Measurements from ENCODE around the gene PTPRD.
A peak's percentile ranks its signal among the peaks of the same experiment; 100 is the strongest.
"Not testable (repeated sequence)": the region's sequence is repeated elsewhere in the genome, so short reads cannot be mapped to it uniquely, and the experiment has no call there.

PTPRD gene

DNA sequence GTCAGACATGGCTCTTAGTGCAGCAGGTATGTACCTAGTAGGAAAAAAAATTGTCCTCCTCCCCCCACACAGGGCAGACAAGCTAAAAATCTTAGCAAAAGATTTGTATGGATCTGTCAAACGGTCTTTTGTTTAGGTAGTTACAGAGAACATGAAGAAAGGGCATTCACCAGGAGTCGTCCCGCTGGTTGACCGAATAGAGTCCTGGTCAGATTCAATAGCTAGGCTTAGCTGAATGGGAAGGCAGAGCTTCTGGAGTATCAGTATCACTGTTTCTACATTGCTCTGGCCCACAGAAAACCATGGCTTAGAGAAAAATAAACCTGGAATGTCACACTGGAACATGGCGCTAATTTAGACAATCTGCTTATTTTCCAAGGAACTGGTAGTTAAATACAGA, 642.3 kb downstream of the PTPRD start:
- H3K36me3 Mint-ChIP-seq = no peaks in the 10 kb centered on the region
- no peaks in the 10 kb centered on the region for H3K9me3 Mint-ChIP-seq
- no peak overlapping the region for H3K27ac Mint-ChIP-seq
- H3K27me3 Mint-ChIP-seq = no peaks in the 10 kb centered on the region
- no peak overlapping the region for H3K4me3 Mint-ChIP-seq
- no peaks in the 10 kb centered on the region for H3K4me1 Mint-ChIP-seq
- ATAC-seq = no peak

DNA sequence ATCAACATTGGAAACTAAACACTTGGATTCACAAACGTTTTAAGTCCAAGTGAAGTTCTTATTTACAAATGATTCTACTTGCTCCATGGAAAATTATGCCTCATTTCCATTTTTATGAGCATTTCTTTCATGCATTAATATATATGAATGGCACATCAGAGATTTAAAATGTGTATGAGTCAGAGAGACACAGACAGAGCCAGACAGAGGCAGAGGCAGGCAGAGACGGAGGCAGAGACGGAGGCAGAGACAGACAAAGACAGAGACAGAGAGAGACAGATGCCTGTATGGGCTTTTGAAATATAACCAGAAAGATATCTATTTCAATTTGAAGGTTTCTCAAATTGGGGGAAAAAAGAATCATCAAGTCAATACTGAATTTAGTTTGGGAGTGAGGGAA, 649.0 kb downstream of the PTPRD start:
- Mint-ChIP-seq H3K4me3 (no peak overlapping the region), H3K27me3 (no peaks in the 10 kb centered on the region), H3K9me3 (no peaks in the 10 kb centered on the region), H3K4me1 (no peaks in the 10 kb centered on the region), H3K36me3 (no peaks in the 10 kb centered on the region), H3K27ac (no peak overlapping the region)
- ATAC-seq = no peak

DNA sequence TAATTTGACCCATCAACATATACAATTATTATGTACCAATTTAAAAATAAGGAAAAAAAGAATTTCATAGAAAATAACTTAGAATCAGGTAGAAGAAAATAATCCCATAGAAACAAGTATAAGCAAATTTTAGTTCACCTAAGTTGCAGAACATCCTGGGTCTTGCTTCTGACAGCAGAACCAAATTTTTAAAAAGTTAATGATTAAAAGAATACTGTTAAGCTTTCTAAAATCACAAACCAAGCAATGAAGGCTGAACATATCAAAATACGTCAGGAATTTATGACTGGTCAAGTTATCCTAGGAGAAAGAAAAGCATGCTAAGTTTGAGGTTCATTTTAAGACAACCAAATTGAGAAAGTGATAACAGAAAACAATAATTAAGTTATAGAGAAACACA, 650.9 kb downstream of the PTPRD start:
- no peak for ATAC-seq
- H3K36me3 Mint-ChIP-seq = no peaks in the 10 kb centered on the region
- no peak overlapping the region for H3K4me3 Mint-ChIP-seq
- no peak overlapping the region for H3K27ac Mint-ChIP-seq
- no peaks in the 10 kb centered on the region for H3K27me3 Mint-ChIP-seq
- no peaks in the 10 kb centered on the region for H3K4me1 Mint-ChIP-seq
- no peaks in the 10 kb centered on the region for H3K9me3 Mint-ChIP-seq

DNA sequence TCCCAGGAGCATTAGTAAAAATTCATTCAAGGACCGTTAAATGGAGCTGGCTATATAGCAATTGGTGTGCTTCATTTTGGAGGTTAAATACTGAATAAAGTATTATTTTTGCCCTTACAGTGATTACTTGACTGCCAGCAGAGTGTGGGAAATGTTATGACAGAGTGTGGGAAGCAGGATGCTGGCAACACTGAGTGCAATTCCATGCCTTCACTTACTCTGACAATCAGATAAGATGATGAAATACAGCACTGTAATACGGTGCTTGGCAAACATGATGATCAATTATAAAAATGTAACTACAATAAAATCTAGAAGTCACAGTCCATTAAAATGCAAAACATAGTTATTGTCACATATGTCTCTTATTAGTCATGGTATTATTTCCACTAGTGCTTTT, 651.3 kb downstream of the PTPRD start:
- no peaks in the 10 kb centered on the region for H3K4me1 Mint-ChIP-seq
- H3K27ac Mint-ChIP-seq = no peak overlapping the region
- no peaks in the 10 kb centered on the region for H3K36me3 Mint-ChIP-seq
- no peak overlapping the region for H3K4me3 Mint-ChIP-seq
- ATAC-seq = no peak
- H3K27me3 Mint-ChIP-seq = no peaks in the 10 kb centered on the region
- no peaks in the 10 kb centered on the region for H3K9me3 Mint-ChIP-seq

DNA sequence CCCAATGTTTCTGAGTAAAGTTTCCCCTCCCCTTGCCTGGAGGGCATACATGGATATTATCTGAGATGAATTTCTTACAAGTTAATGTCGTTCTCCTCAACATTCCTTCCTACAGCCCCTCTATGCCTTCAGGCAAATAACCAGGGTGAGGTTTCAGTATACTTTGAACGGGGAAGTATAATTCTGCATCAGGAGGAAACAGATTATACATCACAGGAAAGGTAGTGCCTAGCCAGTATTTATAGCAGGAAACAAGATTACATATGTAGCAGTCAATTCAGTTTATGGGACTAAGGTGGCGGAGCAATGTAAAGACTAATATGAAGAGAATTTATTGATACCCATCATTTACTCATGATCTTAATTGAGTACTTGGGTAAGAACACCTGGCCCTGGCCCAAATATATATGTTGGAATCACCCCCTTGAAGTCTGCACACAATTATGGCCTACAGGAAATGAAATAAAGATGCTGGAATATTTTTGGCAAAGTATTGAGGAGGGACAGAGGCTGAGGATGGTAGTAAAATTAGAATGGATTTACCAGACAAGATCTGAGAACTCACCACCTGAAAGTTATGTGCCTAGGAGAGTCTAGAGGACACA, 661.1 kb downstream of the PTPRD start:
- no peaks in the 10 kb centered on the region for H3K27me3 Mint-ChIP-seq
- no peak for ATAC-seq
- H3K4me3 Mint-ChIP-seq = no peak overlapping the region
- no peaks in the 10 kb centered on the region for H3K36me3 Mint-ChIP-seq
- no peak overlapping the region for H3K27ac Mint-ChIP-seq
- H3K9me3 Mint-ChIP-seq = no peaks in the 10 kb centered on the region
- no peaks in the 10 kb centered on the region for H3K4me1 Mint-ChIP-seq

DNA sequence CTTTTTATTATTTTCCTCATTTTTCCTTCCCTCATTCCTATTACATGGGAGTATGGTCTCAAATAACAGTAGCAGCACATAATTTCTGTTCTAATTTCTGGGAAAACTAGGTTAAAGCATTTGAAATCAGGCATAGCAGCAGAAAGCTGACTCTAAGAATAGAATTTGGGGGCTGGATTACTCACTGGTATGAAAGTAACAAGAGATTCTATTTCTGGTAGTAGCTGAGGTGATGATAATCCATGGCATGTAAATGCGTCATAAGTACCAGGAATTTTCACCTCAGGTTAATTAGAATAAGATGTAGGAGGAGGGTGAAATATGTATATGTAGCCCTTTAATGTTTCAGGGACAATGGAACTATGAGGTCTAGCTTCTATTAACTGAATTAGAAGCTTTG, 662.0 kb downstream of the PTPRD start:
- Mint-ChIP-seq H3K36me3 (no peaks in the 10 kb centered on the region), H3K4me1 (no peaks in the 10 kb centered on the region), H3K27me3 (no peaks in the 10 kb centered on the region), H3K9me3 (no peaks in the 10 kb centered on the region), H3K4me3 (no peak overlapping the region), H3K27ac (no peak overlapping the region)
- ATAC-seq = no peak

DNA sequence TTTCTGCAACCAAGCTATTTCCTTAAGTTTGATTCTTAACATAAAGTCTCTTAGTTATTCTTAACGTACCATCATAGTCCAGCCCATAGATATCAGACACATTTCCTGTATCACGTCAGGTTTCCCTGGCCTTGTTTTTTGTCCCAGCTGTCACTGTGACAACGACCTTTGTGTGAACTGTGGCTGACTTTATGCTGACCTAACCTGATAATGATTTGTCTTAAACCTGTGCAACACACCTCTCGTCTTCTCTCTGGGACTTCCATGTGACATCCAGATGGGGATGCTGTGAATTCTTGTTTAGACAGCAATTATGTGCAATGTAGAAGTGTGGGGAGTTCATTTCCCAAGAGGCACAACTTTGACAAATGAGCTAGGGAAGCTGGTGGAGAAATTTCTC, 662.8 kb downstream of the PTPRD start:
- no peaks in the 10 kb centered on the region for H3K36me3 Mint-ChIP-seq
- H3K4me1 Mint-ChIP-seq = no peaks in the 10 kb centered on the region
- no peaks in the 10 kb centered on the region for H3K27me3 Mint-ChIP-seq
- no peak overlapping the region for H3K4me3 Mint-ChIP-seq
- H3K9me3 Mint-ChIP-seq = no peaks in the 10 kb centered on the region
- no peak overlapping the region for H3K27ac Mint-ChIP-seq
- ATAC-seq = no peak

DNA sequence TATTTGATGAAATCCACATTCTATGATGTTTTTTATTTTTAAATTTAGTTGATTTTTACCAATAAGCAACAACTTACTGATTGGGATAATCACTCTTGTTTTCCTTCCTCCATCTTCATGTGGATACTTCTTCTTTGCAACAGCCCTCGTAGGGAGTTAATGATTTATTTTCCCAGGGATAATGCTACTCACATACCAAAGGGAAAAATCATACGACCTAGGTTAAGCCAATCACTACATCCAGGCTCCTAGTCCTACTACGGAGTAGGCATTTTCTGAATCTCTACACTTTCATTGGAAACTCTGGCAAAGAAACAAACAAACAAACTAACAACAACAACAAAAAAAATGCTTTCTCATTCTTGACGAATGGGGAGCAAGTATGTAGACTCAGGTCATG, 663.4 kb downstream of the PTPRD start:
- no peaks in the 10 kb centered on the region for H3K36me3 Mint-ChIP-seq
- no peaks in the 10 kb centered on the region for H3K27me3 Mint-ChIP-seq
- ATAC-seq = no peak
- no peaks in the 10 kb centered on the region for H3K9me3 Mint-ChIP-seq
- H3K4me1 Mint-ChIP-seq = no peaks in the 10 kb centered on the region
- H3K4me3 Mint-ChIP-seq = no peak overlapping the region
- H3K27ac Mint-ChIP-seq = no peak overlapping the region

DNA sequence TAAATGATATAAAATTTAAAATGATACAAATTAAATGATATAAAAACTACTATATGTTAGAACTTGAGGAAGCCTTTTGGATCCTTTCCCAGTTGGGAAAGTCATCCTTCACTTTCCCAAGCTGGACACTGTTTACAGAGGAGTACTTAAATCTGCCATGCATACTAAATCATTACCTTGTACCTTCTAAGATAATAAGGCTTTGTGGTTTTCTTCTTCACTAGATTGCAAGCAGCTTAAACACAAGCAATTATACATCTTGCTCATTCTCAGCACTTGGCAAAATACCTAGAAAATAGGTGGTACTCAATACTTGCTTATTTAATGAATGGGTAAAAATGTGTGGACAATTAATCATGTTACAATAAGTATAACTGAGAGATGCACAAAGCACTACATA, 666.8 kb downstream of the PTPRD start:
- Mint-ChIP-seq H3K4me1 (no peaks in the 10 kb centered on the region), H3K36me3 (no peaks in the 10 kb centered on the region), H3K27me3 (no peaks in the 10 kb centered on the region), H3K4me3 (no peak overlapping the region), H3K9me3 (no peaks in the 10 kb centered on the region), H3K27ac (no peak overlapping the region)
- no peak for ATAC-seq

DNA sequence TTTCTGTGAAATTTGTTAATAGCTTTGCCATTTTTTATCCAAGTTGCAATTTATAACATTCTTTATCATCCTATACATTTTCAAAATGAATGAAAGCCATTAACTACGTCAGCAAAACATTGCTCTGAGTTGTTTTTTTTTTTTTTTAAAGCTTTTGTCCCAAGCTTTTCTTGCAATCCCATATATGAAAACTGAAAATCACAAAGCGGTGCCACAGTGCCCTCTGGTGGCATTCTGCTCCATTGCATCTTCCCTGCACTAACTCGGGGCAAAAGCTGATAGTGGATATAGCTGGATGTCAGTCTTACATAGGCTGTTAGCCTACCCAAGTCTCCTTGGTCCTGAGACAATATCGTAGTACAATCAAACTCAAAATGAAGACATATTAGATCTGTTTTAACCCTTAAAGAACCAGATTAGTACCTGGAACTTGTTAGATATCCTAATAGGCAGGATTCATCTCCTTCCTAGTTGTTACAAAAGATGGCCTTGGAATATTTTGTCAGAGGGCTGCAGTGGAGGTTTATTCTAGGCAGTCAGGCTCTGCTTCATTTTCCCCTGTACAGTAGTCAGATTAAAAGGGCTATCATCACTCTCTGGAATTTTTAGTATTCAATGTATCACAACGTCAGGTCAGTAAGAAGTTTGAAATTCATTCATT, 669.9 kb downstream of the PTPRD start:
- no peak overlapping the region for H3K27ac Mint-ChIP-seq
- ATAC-seq = peak; percentile 49
- no peaks in the 10 kb centered on the region for H3K27me3 Mint-ChIP-seq
- H3K36me3 Mint-ChIP-seq = no peaks in the 10 kb centered on the region
- H3K4me3 Mint-ChIP-seq = no peak overlapping the region
- no peaks in the 10 kb centered on the region for H3K4me1 Mint-ChIP-seq
- no peaks in the 10 kb centered on the region for H3K9me3 Mint-ChIP-seq

DNA sequence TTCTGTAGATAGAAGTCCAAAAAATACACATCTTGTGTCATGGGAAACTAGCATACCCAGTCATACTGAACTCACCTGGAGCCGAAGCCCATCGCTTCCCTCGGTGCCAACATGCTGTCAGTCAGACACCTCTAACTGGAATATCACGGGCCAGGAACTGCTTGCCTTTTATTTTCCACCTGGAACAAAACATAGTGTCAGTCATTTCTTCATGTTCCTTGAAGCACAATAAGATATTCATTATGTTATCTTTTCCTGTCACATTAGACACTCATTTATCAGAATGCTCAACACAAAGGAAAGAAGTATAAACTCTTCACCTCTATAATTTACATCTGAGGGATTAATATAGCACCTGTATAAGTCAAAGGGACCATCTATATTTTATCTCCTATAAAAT, 674.4 kb downstream of the PTPRD start:
- H3K9me3 Mint-ChIP-seq = no peaks in the 10 kb centered on the region
- H3K4me3 Mint-ChIP-seq = no peak overlapping the region
- H3K27ac Mint-ChIP-seq = no peak overlapping the region
- H3K36me3 Mint-ChIP-seq = no peaks in the 10 kb centered on the region
- H3K4me1 Mint-ChIP-seq = no peaks in the 10 kb centered on the region
- ATAC-seq = no peak
- no peaks in the 10 kb centered on the region for H3K27me3 Mint-ChIP-seq

DNA sequence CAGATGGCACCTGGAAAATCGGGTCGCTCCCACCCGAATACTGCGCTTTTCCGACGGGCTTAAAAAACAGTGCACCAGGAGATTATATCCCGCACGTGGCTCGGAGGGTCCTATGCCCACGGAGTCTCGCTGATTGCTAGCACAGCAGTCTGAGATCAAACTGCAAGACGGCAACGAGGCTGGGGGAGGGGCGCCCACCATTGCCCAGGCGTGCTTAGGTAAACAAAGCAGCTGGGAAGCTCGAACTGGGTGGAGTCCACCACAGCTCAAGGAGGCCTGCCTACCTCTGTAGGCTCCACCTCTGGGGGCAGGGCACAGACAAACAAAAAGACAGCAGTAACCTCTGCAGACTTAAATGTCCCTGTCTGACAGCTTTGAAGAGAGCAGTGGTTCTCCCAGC, 681.3 kb downstream of the PTPRD start:
- not testable (repeated sequence) for H3K27me3 Mint-ChIP-seq, H3K27ac Mint-ChIP-seq, ATAC-seq, H3K36me3 Mint-ChIP-seq, H3K4me3 Mint-ChIP-seq, H3K4me1 Mint-ChIP-seq, H3K9me3 Mint-ChIP-seq

DNA sequence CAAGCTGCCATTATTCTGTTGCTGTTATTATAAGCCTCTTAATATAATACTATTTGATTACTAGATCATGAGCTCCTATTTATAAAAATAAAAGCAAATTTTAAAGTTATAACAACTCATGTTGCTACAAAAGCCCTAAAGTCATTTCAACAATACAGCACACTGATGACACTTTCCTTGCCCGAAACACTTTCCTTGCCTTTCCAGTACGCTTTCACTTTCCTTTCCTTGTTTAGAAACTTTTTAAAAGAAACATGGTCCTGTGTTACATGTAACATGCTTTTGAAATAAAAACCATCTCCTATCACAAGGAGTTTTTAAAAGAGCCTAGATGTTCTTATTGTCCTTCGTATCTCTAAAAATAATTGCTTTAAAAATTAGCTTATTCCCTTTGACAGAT, 688.4 kb downstream of the PTPRD start:
- no peak for ATAC-seq
- Mint-ChIP-seq H3K27ac (no peak overlapping the region), H3K36me3 (no peaks in the 10 kb centered on the region), H3K9me3 (no peaks in the 10 kb centered on the region), H3K4me1 (no peaks in the 10 kb centered on the region), H3K27me3 (no peaks in the 10 kb centered on the region), H3K4me3 (no peak overlapping the region)

DNA sequence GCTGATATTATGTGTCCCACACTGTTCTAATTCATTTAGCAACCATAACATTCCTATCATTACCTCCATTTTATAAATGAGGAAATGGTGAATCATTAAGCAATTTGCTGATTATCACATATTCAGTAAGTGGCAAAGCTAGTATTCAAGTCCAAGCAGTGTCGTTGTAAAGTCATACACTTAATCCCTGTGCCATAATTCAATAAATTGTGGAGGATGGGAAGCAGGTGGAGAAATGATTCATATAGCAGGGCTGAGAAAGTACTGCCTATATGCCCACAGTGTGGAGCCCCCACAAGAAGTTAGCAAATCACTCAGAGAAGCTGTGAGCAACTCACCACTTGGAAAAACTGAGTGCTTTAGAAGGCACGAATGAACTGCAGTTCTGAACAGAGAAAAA, 691.0 kb downstream of the PTPRD start:
- Mint-ChIP-seq H3K4me1 (no peaks in the 10 kb centered on the region), H3K36me3 (no peaks in the 10 kb centered on the region), H3K27ac (no peak overlapping the region), H3K9me3 (peaks cover 2% of the 10 kb centered on the region), H3K27me3 (no peaks in the 10 kb centered on the region), H3K4me3 (no peak overlapping the region)
- ATAC-seq = no peak

DNA sequence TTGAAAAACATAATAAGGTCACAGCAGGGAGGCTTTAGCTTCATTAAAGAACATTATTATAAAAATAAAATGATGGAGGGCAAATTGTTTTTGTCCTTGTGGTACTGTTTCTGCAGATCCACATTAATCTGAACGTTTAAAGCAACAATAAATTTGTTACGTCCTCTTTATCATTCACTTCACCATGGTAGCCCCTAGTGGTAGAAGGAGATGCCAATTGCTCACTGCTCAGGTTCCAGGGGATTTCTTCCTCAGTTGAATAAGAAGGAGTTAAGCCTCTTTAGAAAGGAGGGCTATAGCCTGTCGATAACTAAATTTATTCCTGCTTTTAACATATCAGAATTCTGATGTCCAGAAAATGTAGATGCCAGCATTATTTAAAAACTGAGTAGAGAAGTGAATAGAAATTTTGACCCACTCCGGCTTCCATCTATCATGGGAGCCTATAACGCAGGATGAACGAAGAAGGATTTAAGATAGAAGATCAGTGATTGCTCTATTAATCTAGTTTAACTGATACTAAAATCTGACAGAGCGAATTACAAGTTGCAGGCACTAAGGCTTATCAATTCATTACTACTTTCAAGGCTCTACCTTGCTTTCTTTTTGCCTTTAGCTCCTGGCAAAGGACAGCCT, 692.3 kb downstream of the PTPRD start:
- Mint-ChIP-seq H3K4me1 (no peaks in the 10 kb centered on the region), H3K36me3 (no peaks in the 10 kb centered on the region), H3K27ac (no peak overlapping the region), H3K9me3 (peaks cover 5% of the 10 kb centered on the region), H3K4me3 (no peak overlapping the region), H3K27me3 (no peaks in the 10 kb centered on the region)
- ATAC-seq = no peak

DNA sequence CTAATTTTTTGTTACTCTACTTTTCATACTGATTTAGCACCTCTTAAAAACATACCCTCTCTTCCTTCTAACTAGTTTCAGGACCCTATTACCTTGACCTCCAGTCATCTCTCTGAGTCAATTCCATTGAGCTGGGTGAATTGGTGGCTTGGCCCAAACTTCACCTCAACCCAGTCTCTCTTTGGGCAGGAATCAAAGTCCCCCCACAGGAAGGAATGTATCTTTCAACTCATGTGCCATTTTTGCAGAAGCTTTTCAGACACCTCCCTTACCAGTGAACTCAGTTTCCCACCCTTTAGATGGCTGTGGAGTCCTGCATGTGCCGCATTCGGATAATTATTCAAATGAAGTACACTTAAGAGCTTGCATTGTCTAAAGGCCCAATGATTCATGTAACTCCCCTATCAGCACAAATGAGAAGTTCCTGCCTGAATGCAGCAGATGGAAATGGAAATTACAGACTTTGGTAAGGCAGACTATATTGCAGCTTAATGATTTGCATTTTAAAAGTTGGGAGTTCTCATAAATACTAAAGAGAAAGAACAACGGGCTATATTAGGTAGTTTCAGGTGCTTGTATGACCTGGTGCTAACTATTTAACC, 693.5 kb downstream of the PTPRD start:
- Mint-ChIP-seq H3K27ac (no peak overlapping the region), H3K27me3 (no peaks in the 10 kb centered on the region), H3K9me3 (peaks cover 11% of the 10 kb centered on the region), H3K4me1 (no peaks in the 10 kb centered on the region), H3K36me3 (no peaks in the 10 kb centered on the region), H3K4me3 (no peak overlapping the region)
- ATAC-seq = no peak
